Panc1 (cell line): ENCODE results near the gene MTHFSD. TPM values are rescaled to one million over a fixed set of nuclear protein-coding genes. Genes with fewer than 3 reads are reported as not detected.

Source experiments
- ATAC-seq: fragments of 200-7000 bp; cut with Tn5 transposase; 2 replicates; pipeline ENCODE4 v1.9.1; 2020; ENCODE audit warnings: mild to moderate bottlenecking, moderate library complexity
- BruUV-seq: library from RNA; stranded (reverse); fragments of 400-500 nt; replicated peaks from 2 replicates; lab custom pipeline; 2021; lab: Mats Ljungman, UMichigan
- CTCF ChIA-PET: fragments of 300-600 bp; sonication (Branson Sonifier 250); formaldehyde crosslinking; loops from one replicate; lab custom pipeline; 2022; ENCODE audit warnings: antibody characterized with exemption; lab: Charles Lee
- POLR2A ChIA-PET: fragments of 300-600 bp; sonication (Branson Sonifier 250); formaldehyde crosslinking; loops from one replicate; lab custom pipeline; 2022; ENCODE audit warnings: antibody characterized with exemption; lab: Charles Lee
- DNase-seq: peaks from one replicate; pipeline ENCODE4 v3.0.0-alpha.2; 2010; ENCODE audit warnings: low read depth, low spot score
- H3K27ac ChIP-seq: 2 replicates; pipeline ENCODE4 v1.5.1; 2011; ENCODE audit warnings: mild to moderate bottlenecking, low read length, inconsistent platforms
- H3K27me3 ChIP-seq: fragments of 200-500 bp; sonication (Bioruptor generic); 2 replicates; pipeline ENCODE4 v1.6.0; 2014; ENCODE audit warnings: low read length, inconsistent platforms; ENCODE audit not compliant: control insufficient read depth, insufficient read depth
- H3K36me3 ChIP-seq: fragments of 200-500 bp; sonication (Bioruptor generic); 2 replicates; pipeline ENCODE4 v1.5.1; 2014; ENCODE audit warnings: inconsistent platforms, mild to moderate bottlenecking, low read length, moderate library complexity; ENCODE audit not compliant: control insufficient read depth, insufficient read depth
- H3K4me1 ChIP-seq: 2 replicates; pipeline ENCODE4 v1.5.1; 2011; ENCODE audit warnings: inconsistent platforms, mild to moderate bottlenecking, low read length, moderate library complexity; ENCODE audit not compliant: control insufficient read depth, insufficient read depth
- H3K4me3 ChIP-seq, 2 experiments: 2 replicates each; pipeline ENCODE4 v1.5.1; 2011 to 2012; ENCODE audit warnings: low read depth in 2 of 2, low read length in 2 of 2, mild to moderate bottlenecking in 2 of 2, inconsistent platforms in 1 of 2, moderate library complexity in 1 of 2
- H3K9me3 ChIP-seq: fragments of 200-500 bp; sonication (Bioruptor generic); 2 replicates; pipeline ENCODE4 v1.5.1; 2014; ENCODE audit warnings: low read depth, mild to moderate bottlenecking, inconsistent platforms, low read length, moderate library complexity; ENCODE audit not compliant: control insufficient read depth, insufficient read depth
- POLR2AphosphoS5 ChIP-seq: IDR thresholded peaks from 2 replicates; pipeline ENCODE4 v1.6.1; 2012; ENCODE audit warnings: mild to moderate bottlenecking, low read depth, low read length, moderate library complexity
- SIN3A ChIP-seq: IDR thresholded peaks from 2 replicates; pipeline ENCODE4 v1.6.1; 2012; ENCODE audit warnings: low read depth, mild to moderate bottlenecking, low read length, moderate library complexity, borderline replicate concordance; ENCODE audit not compliant: insufficient read depth
- TCF7L2 ChIP-seq: IDR thresholded peaks from 2 replicates; pipeline ENCODE4 v1.6.1; 2011; ENCODE audit warnings: mild to moderate bottlenecking, low read depth, low read length, inconsistent platforms
- in situ Hi-C: cut with HindIII; loops from 2 replicates; pipeline ENCODE4 v1.10.0; 2016; ENCODE audit warnings: low sequenced_read_pairs, low pct_unique_long_range_greater_than_20kb
- intact Hi-C: fragments of 100-400 bp; cut with micrococcal nuclease; formaldehyde crosslinking; loops from one replicate; pipeline ENCODE4 v1.10.0; 2022; ENCODE audit not compliant: unreplicated experiment
- total RNA-seq: library from RNA; stranded (reverse); gene quantifications from one replicate; pipeline ENCODE4 v1.2.1, GENCODE V29; 2021; ENCODE audit not compliant: unreplicated experiment
- TF ChIP-seq, protein P1 (sequence below), 2 experiments: IDR thresholded peaks; 2 replicates each; pipeline ENCODE4 v1.6.1; 2011 to 2012; ENCODE audit warnings: low read depth in 2 of 2, control low read depth in 1 of 2, low read length in 1 of 2, mild to moderate bottlenecking in 1 of 2, moderate library complexity in 1 of 2; ENCODE audit not compliant: insufficient read depth in 1 of 2
- TF ChIP-seq, protein P2 (sequence below): fragments of 450-650 bp; IDR thresholded peaks from 2 replicates; pipeline ENCODE4 v1.5.1; 2017; ENCODE audit warnings: mild to moderate bottlenecking

Gene MTHFSD
- total RNA-seq, 1 experiment from 2014 or later: 16.5 TPM

DNA sequence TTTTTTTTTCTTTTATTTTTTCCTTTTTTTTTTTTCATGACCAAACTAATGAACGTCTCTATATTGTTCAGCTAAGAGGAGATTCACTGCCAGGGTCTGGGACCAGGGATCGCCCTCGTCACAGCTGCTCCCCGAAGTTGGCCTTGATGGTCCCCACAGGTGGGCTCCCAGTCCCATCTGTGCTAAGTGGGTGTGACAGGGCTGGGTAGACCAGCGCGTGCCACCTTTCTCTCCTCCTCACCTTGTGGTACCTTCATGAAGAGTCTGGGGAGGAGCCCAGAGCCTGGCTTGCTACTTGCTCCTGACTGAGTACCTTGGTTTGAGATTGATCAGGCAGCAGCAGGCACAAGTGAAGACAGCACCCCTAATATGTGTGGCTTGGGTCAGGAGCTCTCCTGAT is 51.2 kb downstream of the MTHFSD start:
- BruUV-seq: no TSS peak
- CTCF ChIA-PET: no interaction called here

DNA sequence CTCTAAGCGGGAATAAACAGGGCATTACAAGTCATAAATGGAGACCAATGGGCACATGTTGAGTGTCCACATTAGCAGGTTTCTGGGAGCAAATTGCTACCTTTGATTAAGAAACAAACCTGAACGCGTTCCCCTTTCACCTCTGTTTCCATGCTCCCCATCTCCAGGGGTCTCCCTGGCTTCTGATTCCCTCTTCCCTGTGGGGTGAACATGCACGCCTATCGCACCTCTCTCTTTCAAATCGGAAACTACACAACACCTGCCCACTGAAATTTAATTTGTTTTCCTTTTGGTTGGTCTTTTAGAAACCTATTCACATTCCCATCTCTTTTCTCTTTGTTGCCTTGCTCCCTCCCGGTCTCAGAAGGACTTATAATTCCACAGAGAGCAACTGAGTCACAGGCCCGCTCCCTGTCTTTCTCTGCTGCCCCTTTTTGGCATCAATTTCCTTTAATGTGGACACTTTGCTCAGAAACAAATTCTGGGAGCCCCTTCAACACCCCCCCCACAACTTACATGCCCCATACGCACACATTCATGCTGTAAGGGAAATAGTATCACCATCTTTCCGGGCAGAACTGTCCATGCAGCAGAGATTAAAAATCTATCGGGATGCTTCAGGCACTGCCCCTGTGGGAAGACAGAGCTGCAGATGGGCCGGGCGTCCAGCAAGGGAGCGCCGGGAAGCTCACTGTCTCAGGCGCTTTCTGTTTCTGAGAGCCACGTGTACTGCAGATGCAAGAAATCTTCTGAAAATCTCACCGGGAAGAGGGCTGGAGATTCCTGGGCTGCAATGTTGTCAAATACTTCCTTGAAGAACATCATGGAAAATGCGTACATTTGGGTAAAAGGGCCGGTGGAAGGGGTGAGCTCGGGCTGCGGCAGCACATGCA is 51.9 kb downstream of the MTHFSD start:
- Histone ChIP-seq H3K27ac (no peak overlapping the region), H3K4me3 (no peak overlapping the region), H3K4me1 (peaks cover 3% of the 10 kb centered on the region; the same call in 1 of the 2 replicates), H3K9me3 (no peaks in the 10 kb centered on the region), H3K36me3 (no peaks in the 10 kb centered on the region; the same call in 1 of the 2 replicates), H3K27me3 (peaks cover 54% of the 10 kb centered on the region)
- in situ Hi-C loops (no loop called here), intact Hi-C loops (no loop called here)
- BruUV-seq: no TSS peak
- ATAC-seq: no peak
- no peak for DNase-seq
- no peak for TF ChIP-seq TCF7L2
- no peak for TF ChIP-seq SIN3A
- TF ChIP-seq, protein P1, sequence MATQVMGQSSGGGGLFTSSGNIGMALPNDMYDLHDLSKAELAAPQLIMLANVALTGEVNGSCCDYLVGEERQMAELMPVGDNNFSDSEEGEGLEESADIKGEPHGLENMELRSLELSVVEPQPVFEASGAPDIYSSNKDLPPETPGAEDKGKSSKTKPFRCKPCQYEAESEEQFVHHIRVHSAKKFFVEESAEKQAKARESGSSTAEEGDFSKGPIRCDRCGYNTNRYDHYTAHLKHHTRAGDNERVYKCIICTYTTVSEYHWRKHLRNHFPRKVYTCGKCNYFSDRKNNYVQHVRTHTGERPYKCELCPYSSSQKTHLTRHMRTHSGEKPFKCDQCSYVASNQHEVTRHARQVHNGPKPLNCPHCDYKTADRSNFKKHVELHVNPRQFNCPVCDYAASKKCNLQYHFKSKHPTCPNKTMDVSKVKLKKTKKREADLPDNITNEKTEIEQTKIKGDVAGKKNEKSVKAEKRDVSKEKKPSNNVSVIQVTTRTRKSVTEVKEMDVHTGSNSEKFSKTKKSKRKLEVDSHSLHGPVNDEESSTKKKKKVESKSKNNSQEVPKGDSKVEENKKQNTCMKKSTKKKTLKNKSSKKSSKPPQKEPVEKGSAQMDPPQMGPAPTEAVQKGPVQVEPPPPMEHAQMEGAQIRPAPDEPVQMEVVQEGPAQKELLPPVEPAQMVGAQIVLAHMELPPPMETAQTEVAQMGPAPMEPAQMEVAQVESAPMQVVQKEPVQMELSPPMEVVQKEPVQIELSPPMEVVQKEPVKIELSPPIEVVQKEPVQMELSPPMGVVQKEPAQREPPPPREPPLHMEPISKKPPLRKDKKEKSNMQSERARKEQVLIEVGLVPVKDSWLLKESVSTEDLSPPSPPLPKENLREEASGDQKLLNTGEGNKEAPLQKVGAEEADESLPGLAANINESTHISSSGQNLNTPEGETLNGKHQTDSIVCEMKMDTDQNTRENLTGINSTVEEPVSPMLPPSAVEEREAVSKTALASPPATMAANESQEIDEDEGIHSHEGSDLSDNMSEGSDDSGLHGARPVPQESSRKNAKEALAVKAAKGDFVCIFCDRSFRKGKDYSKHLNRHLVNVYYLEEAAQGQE (IDR thresholded peaks at IDR 0.05; ENCODE audit: insufficient read depth in 1 of 2, low read depth in 2 of 2, low read length in 1 of 2): no peak
- no peak for TF ChIP-seq POLR2AphosphoS5
- TF ChIP-seq, protein P2, sequence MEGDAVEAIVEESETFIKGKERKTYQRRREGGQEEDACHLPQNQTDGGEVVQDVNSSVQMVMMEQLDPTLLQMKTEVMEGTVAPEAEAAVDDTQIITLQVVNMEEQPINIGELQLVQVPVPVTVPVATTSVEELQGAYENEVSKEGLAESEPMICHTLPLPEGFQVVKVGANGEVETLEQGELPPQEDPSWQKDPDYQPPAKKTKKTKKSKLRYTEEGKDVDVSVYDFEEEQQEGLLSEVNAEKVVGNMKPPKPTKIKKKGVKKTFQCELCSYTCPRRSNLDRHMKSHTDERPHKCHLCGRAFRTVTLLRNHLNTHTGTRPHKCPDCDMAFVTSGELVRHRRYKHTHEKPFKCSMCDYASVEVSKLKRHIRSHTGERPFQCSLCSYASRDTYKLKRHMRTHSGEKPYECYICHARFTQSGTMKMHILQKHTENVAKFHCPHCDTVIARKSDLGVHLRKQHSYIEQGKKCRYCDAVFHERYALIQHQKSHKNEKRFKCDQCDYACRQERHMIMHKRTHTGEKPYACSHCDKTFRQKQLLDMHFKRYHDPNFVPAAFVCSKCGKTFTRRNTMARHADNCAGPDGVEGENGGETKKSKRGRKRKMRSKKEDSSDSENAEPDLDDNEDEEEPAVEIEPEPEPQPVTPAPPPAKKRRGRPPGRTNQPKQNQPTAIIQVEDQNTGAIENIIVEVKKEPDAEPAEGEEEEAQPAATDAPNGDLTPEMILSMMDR: no peak
- POLR2A ChIA-PET: interaction anchor here (0.7 kb wide), 1 partner anchor 134 kb away, joined by 6 read pairs; no protein-coding TSS in a partner anchor
- CTCF ChIA-PET: no interaction called here

More for the DNA sequence above, 51.2 kb downstream of the MTHFSD start:
- H3K27me3 ChIP-seq: peaks cover 54% of the 10 kb centered on the region
- no peaks in the 10 kb centered on the region for H3K9me3 ChIP-seq
- in situ Hi-C loops (no loop called here), intact Hi-C loops (no loop called here)
- no peak overlapping the region for H3K27ac ChIP-seq
- H3K4me3 ChIP-seq: no peak overlapping the region
- H3K4me1 ChIP-seq: no peaks in the 10 kb centered on the region
- TF ChIP-seq TCF7L2 (no peak), POLR2AphosphoS5 (no peak), SIN3A (no peak)
- TF ChIP-seq, protein P1 (IDR thresholded peaks at IDR 0.05; ENCODE audit: insufficient read depth in 1 of 2, low read depth in 2 of 2, low read length in 1 of 2): no peak
- TF ChIP-seq, protein P2: no peak
- POLR2A ChIA-PET: interaction anchor here (0.7 kb wide), 1 partner anchor 134 kb away, joined by 6 read pairs; no protein-coding TSS in a partner anchor
- H3K36me3 ChIP-seq: no peaks in the 10 kb centered on the region; the same call in 1 of the 2 replicates
- DNase-seq (no peak), ATAC-seq (no peak)
